Measurements from ENCODE around the gene SRMS.

SRMS gene

DNA sequence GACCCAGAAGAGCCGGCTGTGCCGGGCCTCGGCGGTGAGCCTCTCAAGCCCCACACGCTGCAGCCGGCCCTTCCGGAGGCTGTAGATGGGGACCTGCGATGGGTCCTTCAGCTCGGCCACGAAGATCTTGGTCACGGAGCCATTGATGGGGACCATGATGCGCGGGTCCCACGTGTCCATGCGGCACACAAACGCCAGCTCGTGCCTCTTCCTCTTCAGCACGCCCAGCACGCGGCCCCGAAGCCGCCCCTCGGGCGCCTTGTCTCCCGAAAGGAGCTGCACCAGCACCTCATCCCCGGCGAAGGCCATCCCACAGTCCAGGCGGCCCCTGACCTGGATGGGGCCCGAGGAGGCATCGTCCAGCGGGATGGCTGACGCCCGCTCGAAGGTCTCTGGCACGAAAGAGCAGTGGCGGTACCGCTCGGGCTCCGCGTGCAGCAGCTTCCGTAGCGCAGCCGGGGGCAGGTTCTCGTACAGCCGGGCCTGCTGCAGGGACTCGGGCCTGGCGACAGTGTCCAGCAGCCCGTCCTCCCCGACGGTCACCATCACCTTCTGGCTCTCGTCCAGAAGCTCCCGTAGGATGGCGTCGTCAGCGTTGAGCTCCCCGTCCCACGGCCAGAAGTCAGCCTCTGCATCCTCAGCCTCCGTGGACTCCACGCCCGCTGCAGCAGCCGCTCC is 17.6 kb upstream of the SRMS start:
- Histone ChIP-seq H3K9me3 (ENCODE audit: insufficient read depth, low read depth, low read length) (no peaks in the 10 kb centered on the region), H4K20me1 (ENCODE audit: insufficient read depth, low read length, poor library complexity, severe bottlenecking) (peaks cover 13% of the 10 kb centered on the region), H2AFZ (ENCODE audit: low read length) (no peak overlapping the region), H3K4me2 (ENCODE audit: low read depth, low read length, poor library complexity, severe bottlenecking) (no peak overlapping the region), H3F3A (ENCODE audit: low read depth) (no peaks in the 10 kb centered on the region), H3K79me2 (ENCODE audit: insufficient read depth, low read length) (no peaks in the 10 kb centered on the region), H3K4me3 (ENCODE audit: low read length, poor library complexity, severe bottlenecking) (no peak overlapping the region), H3K36me3 (ENCODE audit: insufficient read depth, low read length) (no peaks in the 10 kb centered on the region), H3K9me2 (replicated peaks; ENCODE audit: low read depth, low read length) (no peaks in the 10 kb centered on the region), H3K27me3 (ENCODE audit: insufficient read depth, low read length, poor library complexity, severe bottlenecking) (peaks cover 4% of the 10 kb centered on the region), H3K4me1 (ENCODE audit: insufficient read depth, low read length, poor library complexity, severe bottlenecking) (peaks cover 21% of the 10 kb centered on the region), H3K9ac (ENCODE audit: low read depth, low read length, poor library complexity, severe bottlenecking) (no peak overlapping the region)
- no peak for TF ChIP-seq EZH2phosphoT487 (IDR thresholded peaks at IDR 0.05; ENCODE audit: borderline replicate concordance)
- TF ChIP-seq, protein P1, sequence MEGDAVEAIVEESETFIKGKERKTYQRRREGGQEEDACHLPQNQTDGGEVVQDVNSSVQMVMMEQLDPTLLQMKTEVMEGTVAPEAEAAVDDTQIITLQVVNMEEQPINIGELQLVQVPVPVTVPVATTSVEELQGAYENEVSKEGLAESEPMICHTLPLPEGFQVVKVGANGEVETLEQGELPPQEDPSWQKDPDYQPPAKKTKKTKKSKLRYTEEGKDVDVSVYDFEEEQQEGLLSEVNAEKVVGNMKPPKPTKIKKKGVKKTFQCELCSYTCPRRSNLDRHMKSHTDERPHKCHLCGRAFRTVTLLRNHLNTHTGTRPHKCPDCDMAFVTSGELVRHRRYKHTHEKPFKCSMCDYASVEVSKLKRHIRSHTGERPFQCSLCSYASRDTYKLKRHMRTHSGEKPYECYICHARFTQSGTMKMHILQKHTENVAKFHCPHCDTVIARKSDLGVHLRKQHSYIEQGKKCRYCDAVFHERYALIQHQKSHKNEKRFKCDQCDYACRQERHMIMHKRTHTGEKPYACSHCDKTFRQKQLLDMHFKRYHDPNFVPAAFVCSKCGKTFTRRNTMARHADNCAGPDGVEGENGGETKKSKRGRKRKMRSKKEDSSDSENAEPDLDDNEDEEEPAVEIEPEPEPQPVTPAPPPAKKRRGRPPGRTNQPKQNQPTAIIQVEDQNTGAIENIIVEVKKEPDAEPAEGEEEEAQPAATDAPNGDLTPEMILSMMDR (conservative IDR thresholded peaks at IDR 0.05; ENCODE audit: low read length), result no peak

DNA sequence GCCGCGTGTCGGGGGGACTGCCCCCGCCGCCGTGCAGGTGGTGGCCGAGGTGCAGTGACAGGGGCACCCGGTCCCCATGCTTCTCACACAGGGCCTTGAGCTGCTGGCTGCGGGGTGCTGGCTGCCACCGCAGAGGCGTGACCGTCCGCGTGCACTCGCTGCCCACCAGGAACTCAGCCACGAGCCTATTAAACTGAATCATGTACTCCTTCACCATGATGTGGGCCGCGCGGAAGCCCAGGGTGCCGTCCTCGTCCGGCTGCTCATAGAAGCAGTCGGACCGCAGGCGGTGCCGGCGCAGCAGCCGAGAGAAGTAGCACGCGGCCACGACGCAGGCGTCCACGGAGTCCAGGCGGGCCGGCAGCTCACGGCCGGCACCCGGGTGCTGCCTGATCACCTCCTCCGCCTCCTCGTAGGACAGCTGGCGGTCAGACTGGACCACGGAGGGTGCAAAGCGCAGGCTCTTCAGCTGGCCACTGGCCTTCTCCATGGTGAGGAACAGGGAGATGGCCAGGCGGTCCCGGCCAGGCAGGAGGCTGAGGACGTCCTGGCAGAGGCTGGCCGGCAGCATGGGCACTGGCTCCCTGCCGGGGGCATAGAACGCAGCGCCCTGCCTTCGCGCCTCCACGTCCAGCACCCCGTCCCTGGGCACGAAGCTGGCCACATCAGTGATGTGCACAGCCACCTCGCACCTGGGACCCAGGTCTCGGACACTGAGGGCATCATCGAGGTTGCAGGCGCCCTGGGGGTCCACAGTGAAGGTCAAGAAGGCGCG is 16.7 kb upstream of the SRMS start:
- H3K36me3 ChIP-seq (ENCODE audit: insufficient read depth, low read length), result no peaks in the 10 kb centered on the region
- no peak overlapping the region for H3K9ac ChIP-seq (ENCODE audit: low read depth, low read length, poor library complexity, severe bottlenecking)
- TF ChIP-seq, protein P1 (conservative IDR thresholded peaks at IDR 0.05; ENCODE audit: low read length), result no peak
- no peak for TF ChIP-seq EZH2phosphoT487 (IDR thresholded peaks at IDR 0.05; ENCODE audit: borderline replicate concordance)

DNA sequence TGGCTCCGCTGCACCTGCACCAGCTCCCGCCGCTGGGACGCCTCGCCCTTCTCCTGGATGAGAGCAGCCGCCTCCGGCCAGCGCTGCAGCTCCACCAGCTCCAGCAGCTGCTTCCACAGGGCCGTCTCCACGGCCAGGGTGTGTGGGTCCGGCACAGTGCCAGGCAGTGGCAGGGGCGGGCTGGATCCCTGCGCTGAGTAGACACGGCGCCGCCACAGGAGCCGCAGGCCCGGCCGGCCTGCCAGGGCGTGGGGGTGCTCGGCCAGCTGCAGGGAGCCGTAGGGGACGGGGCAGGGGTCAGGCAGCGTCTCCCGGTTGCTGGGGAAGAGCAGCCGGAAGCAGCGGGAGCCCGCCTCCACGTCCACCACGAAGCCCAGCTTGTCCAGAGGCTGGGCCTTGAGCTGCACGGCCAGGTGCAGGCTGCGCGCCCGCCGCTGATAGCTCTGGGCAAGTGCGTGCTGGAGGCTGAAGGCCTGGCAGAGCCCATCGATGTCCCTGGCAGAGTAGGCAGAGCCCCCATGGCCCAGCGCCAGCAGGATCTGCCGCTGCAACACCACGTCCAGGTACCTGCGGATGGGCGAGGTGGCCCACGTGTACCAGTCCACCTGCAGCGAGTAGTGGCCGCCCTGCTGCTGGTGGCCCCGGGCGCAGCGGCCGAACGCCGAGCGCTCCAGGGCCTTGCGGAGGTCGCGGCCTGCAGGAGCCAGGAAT is 15.8 kb upstream of the SRMS start:
- Histone ChIP-seq H3K27me3 (ENCODE audit: insufficient read depth, low read length, poor library complexity, severe bottlenecking) (no peaks in the 10 kb centered on the region), H3K79me2 (ENCODE audit: insufficient read depth, low read length) (no peaks in the 10 kb centered on the region), H4K20me1 (ENCODE audit: insufficient read depth, low read length, poor library complexity, severe bottlenecking) (peaks cover 4% of the 10 kb centered on the region), H2AFZ (ENCODE audit: low read length) (no peak overlapping the region), H3K9ac (ENCODE audit: low read depth, low read length, poor library complexity, severe bottlenecking) (no peak overlapping the region), H3K9me2 (replicated peaks; ENCODE audit: low read depth, low read length) (no peaks in the 10 kb centered on the region), H3K4me1 (ENCODE audit: insufficient read depth, low read length, poor library complexity, severe bottlenecking) (peaks cover 11% of the 10 kb centered on the region), H3K4me3 (ENCODE audit: low read length, poor library complexity, severe bottlenecking) (no peak overlapping the region), H3K36me3 (ENCODE audit: insufficient read depth, low read length) (no peaks in the 10 kb centered on the region), H3K9me3 (ENCODE audit: insufficient read depth, low read depth, low read length) (no peaks in the 10 kb centered on the region), H3K4me2 (ENCODE audit: low read depth, low read length, poor library complexity, severe bottlenecking) (no peak overlapping the region), H3F3A (ENCODE audit: low read depth) (no peaks in the 10 kb centered on the region)
- no peak for TF ChIP-seq EZH2phosphoT487 (IDR thresholded peaks at IDR 0.05; ENCODE audit: borderline replicate concordance)

More for the DNA sequence above, 16.7 kb upstream of the SRMS start:
- Histone ChIP-seq H3F3A (ENCODE audit: low read depth) (no peaks in the 10 kb centered on the region), H3K4me2 (ENCODE audit: low read depth, low read length, poor library complexity, severe bottlenecking) (no peak overlapping the region), H3K9me3 (ENCODE audit: insufficient read depth, low read depth, low read length) (no peaks in the 10 kb centered on the region), H3K9me2 (replicated peaks; ENCODE audit: low read depth, low read length) (no peaks in the 10 kb centered on the region), H2AFZ (ENCODE audit: low read length) (no peak overlapping the region), H3K27me3 (ENCODE audit: insufficient read depth, low read length, poor library complexity, severe bottlenecking) (no peaks in the 10 kb centered on the region), H3K4me1 (ENCODE audit: insufficient read depth, low read length, poor library complexity, severe bottlenecking) (peaks cover 19% of the 10 kb centered on the region), H3K79me2 (ENCODE audit: insufficient read depth, low read length) (no peaks in the 10 kb centered on the region), H4K20me1 (ENCODE audit: insufficient read depth, low read length, poor library complexity, severe bottlenecking) (peaks cover 11% of the 10 kb centered on the region), H3K4me3 (ENCODE audit: low read length, poor library complexity, severe bottlenecking) (no peak overlapping the region)

Measured in Loucy (cell line).